HepG2 (cell line): Measurements from ENCODE around the gene MPC1L. TPM values are rescaled to one million over a fixed set of nuclear protein-coding genes. Genes with fewer than 3 reads are reported as not detected.

Experiments used
- ATAC-seq: fragments of 200-7000 bp; cut with Tn5 transposase; 3 replicates; pipeline ENCODE4 v1.9.1; 2020; ENCODE audit warnings: mild to moderate bottlenecking, moderate library complexity
- BruUV-seq: library from RNA; stranded (reverse); fragments of 400-500 nt; replicated peaks from 2 replicates; lab custom pipeline; 2021; lab: Mats Ljungman, UMichigan
- CTCF ChIA-PET: fragments of 300-600 bp; formaldehyde crosslinking; extraction: SDS; loops from one replicate; lab custom pipeline; 2021; ENCODE audit warnings: low total read pairs, inconsistent platforms, low intra/inter-chr PET ratio; lab: Yijun Ruan, JAX
- POLR2A ChIA-PET: fragments of 350-600 bp; sonication (Branson Sonifier 250); formaldehyde crosslinking; loops from one replicate; lab custom pipeline; 2020; ENCODE audit warnings: antibody characterized with exemption, inconsistent platforms; lab: Yijun Ruan, JAX
- DNase-seq: peaks from one replicate; pipeline ENCODE4 v3.0.0-alpha.2; 2015; ENCODE audit warnings: low spot score
- FAIRE-seq: peaks from 3 replicates; lab custom pipeline; 2011; peaks lifted over from hg19 to GRCh38; lab: Jason Lieb, UNC
- H2AFZ ChIP-seq: one replicate; pipeline ENCODE4 v1.6.1; 2011; ENCODE audit warnings: low read length, inconsistent platforms
- H3K27ac ChIP-seq: fragments of 300-600 bp; 3 replicates; pipeline ENCODE4 v1.8.0; 2011; ENCODE audit warnings: mixed run types, mild to moderate bottlenecking, mixed read lengths, low read length, inconsistent platforms; ENCODE audit not compliant: insufficient read depth; ENCODE audit errors: extremely low read length
- H3K27me3 ChIP-seq, 2 experiments: fragments of 200-600 bp in 1 of 2; 2 replicates in 1 of 2; 3 replicates in 1 of 2; pipeline versions ENCODE4 v1.6.0 to v1.8.0; 2011; ENCODE audit warnings: low read length in 2 of 2, mild to moderate bottlenecking in 2 of 2, moderate library complexity in 2 of 2, inconsistent platforms in 1 of 2; ENCODE audit not compliant: insufficient read depth in 2 of 2, control insufficient read depth in 1 of 2
- H3K36me3 ChIP-seq, 2 experiments: fragments of 200-600 bp in 1 of 2; replicated peaks in 1 of 2; 2 replicates in 1 of 2; 3 replicates in 1 of 2; pipeline versions ENCODE4 v1.5.1 to v1.8.0; 2011; ENCODE audit warnings: low read length in 2 of 2, inconsistent platforms in 1 of 2; ENCODE audit not compliant: insufficient read depth in 2 of 2, control insufficient read depth in 1 of 2
- H3K4me1 ChIP-seq: 2 replicates; pipeline ENCODE4 v1.5.1; 2012; ENCODE audit warnings: low read length, inconsistent platforms; ENCODE audit not compliant: insufficient read depth
- H3K4me2 ChIP-seq: 2 replicates; pipeline ENCODE4 v1.6.0; 2011; ENCODE audit warnings: low read depth, low read length, inconsistent platforms
- H3K4me3 ChIP-seq, 3 experiments: fragments of 200-600 bp in 1 of 3; sonication (generic), shearing (Covaris generic) in 1 of 3; replicated peaks in 1 of 3; 2 replicates each; pipeline ENCODE4 v1.5.1; 2011 to 2016; ENCODE audit warnings: low read length in 3 of 3, inconsistent platforms in 2 of 3, low read depth in 2 of 3, mild to moderate bottlenecking in 2 of 3, control low read depth in 1 of 3, mixed read lengths in 1 of 3; ENCODE audit not compliant: insufficient read depth in 1 of 3
- H3K79me2 ChIP-seq: one replicate; pipeline ENCODE4 v1.6.1; 2011; ENCODE audit warnings: low read length, inconsistent platforms; ENCODE audit not compliant: insufficient read depth
- H3K9ac ChIP-seq: 2 replicates; pipeline ENCODE4 v1.6.0; 2011; ENCODE audit warnings: mild to moderate bottlenecking, low read depth, low read length, inconsistent platforms; ENCODE audit not compliant: insufficient read depth
- H3K9me3 ChIP-seq: 2 replicates; pipeline ENCODE4 v1.5.1; 2012; ENCODE audit warnings: mild to moderate bottlenecking, low read length
- H4K20me1 ChIP-seq: 2 replicates; pipeline ENCODE4 v1.6.0; 2011; ENCODE audit warnings: inconsistent platforms, mild to moderate bottlenecking, low read length, moderate library complexity; ENCODE audit not compliant: insufficient read depth
- KDM6A ChIP-seq: IDR thresholded peaks from 2 replicates; pipeline ENCODE4 v1.6.1; 2016; ENCODE audit warnings: low read depth
- NFE2L2 ChIP-seq: fragments of 150-350 bp; IDR thresholded peaks from 2 replicates; pipeline ENCODE4 v1.6.1; 2014; ENCODE audit warnings: low read length
- PHF20 ChIP-seq: sonication (generic); formaldehyde crosslinking; IDR thresholded peaks from 2 replicates; pipeline ENCODE4 v1.5.0; 2020; ENCODE audit warnings: mild to moderate bottlenecking, missing genetic modification reagents
- SMAD9 ChIP-seq: sonication (generic); formaldehyde crosslinking; IDR thresholded peaks from 2 replicates; pipeline ENCODE4 v1.5.1; 2020; ENCODE audit warnings: mild to moderate bottlenecking, missing genetic modification reagents
- TEAD3 ChIP-seq: optimal IDR thresholded peaks from 2 replicates; pipeline ENCODE3; 2016; ENCODE audit warnings: borderline replicate concordance
- ZNF431 ChIP-seq: sonication (generic); formaldehyde crosslinking; IDR thresholded peaks from 2 replicates; pipeline ENCODE4 v1.9.0; 2022; ENCODE audit warnings: missing genetic modification reagents, low read depth, mild to moderate bottlenecking, borderline replicate concordance
- ZNF557 ChIP-seq: sonication (generic); formaldehyde crosslinking; IDR thresholded peaks from 2 replicates; pipeline ENCODE4 v1.4.0; 2020; ENCODE audit warnings: missing genetic modification reagents
- ZNF564 ChIP-seq: sonication (generic); formaldehyde crosslinking; IDR thresholded peaks from 2 replicates; pipeline ENCODE4 v1.8.1; 2023; ENCODE audit warnings: mild to moderate bottlenecking, missing genetic modification reagents
- ZNF773 ChIP-seq: sonication (generic); formaldehyde crosslinking; IDR thresholded peaks from 2 replicates; pipeline ENCODE4 v1.4.0; 2020; ENCODE audit warnings: missing genetic modification reagents, borderline replicate concordance
- WGBS: methylation state at CpG from one replicate; pipeline ENCODE4 v1.1.6; 2017; ENCODE audit warnings: low lambda C conversion rate; 5-methylcytosine and 5-hydroxymethylcytosine counted together
- in situ Hi-C: cut with HindIII; loops from 2 replicates; pipeline ENCODE4 v1.10.0; 2017; ENCODE audit warnings: low pct_unique_long_range_greater_than_20kb; ENCODE audit not compliant: extremely low pct_ligation_motif_present
- intact Hi-C: fragments of 100-400 bp; cut with micrococcal nuclease; formaldehyde crosslinking; loops from one replicate; pipeline ENCODE4 v1.10.0; 2022; ENCODE audit not compliant: unreplicated experiment
- polyA plus RNA-seq, 8 experiments: library from polyadenylated mRNA; depleted of rRNA in 3 of 8; stranded (reverse) in 7 of 8; unstranded in 1 of 8; fragments of >200 nt; fragmentation: Illumina TruSeq in 4 of 8; extraction: Trizol in 4 of 8; gene quantifications; 2 replicates each; pipeline versions ENCODE4 v1.2.1 to v1.2.3, GENCODE V29; 2011 to 2016; ENCODE audit warnings: low read depth in 4 of 8, missing spikeins in 1 of 8, mixed read lengths in 1 of 8; ENCODE audit not compliant: insufficient read depth in 1 of 8
- total RNA-seq, 5 experiments: library from RNA; depleted of rRNA; stranded (reverse); fragments of >200 nt; fragmentation: Illumina TruSeq; extraction: Trizol; gene quantifications; 2 replicates each; pipeline ENCODE4 v1.2.3, GENCODE V29; 2016; ENCODE audit warnings: low read depth in 1 of 5
- TF ChIP-seq, protein P1 (sequence below): sonication (generic); formaldehyde crosslinking; IDR thresholded peaks from 2 replicates; pipeline ENCODE4 v1.4.0; 2020; ENCODE audit warnings: mild to moderate bottlenecking, missing genetic modification reagents
- TF ChIP-seq, protein P2 (sequence below): sonication (generic); formaldehyde crosslinking; IDR thresholded peaks from 2 replicates; pipeline ENCODE4 v1.4.0; 2020; ENCODE audit warnings: missing genetic modification reagents

Gene MPC1L
- total and polyA plus RNA-seq, 2 of the 13 experiments (the other 11 are each of a cell fraction or from before 2014, with no cell fraction given): not detected

DNA sequence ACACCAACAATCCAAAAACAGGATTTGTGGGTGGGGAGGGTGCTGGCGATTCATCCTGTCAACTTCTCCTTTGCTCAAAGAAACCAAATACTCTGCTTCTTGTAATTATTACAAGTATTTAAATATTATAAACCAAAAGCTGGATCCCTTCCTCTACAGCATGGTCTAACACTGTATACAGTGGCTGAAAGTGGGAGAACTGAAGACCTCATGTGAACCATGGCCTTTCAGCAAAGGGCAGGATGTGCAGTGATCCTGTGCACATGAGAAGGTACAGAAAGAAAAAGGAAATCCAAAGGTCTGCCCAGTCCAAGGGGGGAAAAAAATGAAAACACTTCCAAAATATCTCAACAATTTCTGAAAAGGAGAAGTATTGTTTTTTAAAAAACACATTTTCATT, 29.4 kb downstream of the MPC1L start (continued):
- TF ChIP-seq, protein P1, sequence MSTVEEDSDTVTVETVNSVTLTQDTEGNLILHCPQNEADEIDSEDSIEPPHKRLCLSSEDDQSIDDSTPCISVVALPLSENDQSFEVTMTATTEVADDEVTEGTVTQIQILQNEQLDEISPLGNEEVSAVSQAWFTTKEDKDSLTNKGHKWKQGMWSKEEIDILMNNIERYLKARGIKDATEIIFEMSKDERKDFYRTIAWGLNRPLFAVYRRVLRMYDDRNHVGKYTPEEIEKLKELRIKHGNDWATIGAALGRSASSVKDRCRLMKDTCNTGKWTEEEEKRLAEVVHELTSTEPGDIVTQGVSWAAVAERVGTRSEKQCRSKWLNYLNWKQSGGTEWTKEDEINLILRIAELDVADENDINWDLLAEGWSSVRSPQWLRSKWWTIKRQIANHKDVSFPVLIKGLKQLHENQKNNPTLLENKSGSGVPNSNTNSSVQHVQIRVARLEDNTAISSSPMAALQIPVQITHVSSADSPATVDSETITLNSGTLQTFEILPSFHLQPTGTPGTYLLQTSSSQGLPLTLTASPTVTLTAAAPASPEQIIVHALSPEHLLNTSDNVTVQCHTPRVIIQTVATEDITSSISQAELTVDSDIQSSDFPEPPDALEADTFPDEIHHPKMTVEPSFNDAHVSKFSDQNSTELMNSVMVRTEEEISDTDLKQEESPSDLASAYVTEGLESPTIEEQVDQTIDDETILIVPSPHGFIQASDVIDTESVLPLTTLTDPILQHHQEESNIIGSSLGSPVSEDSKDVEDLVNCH (CRISPR knock-in tag): no peak
- TF ChIP-seq PHF20 (CRISPR knock-in tag): no peak

DNA sequence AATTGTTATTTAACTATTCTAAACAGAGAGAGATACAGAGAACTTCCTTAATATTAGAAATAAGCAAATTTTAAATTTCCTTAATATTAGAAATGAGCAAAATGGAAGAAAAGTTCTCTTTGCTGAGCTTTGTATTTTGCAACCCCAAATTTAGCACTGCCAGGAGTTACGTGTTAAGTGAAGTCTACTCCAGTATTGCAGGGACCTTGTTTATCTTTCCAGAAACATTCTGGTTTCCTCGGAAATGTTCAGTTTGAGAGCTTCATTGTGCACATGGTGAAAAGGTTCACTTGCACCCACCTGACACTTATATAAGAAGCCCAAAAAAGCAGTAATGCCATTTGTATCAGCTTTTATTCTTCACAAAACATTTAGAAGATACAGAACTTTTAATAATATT, 30.3 kb downstream of the MPC1L start:
- ATAC-seq (no peak), FAIRE-seq (no peak), DNase-seq (no peak)
- H3K9me3 ChIP-seq: no peaks in the 10 kb centered on the region
- TF ChIP-seq ZNF557 (CRISPR knock-in tag) (no peak), TEAD3 (no peak), ZNF773 (CRISPR knock-in tag) (no peak), ZNF564 (CRISPR knock-in tag) (no peak), KDM6A (CRISPR knock-in tag) (no peak), SMAD9 (CRISPR knock-in tag) (no peak), ZNF431 (CRISPR knock-in tag) (no peak), NFE2L2 (no peak)
- TF ChIP-seq, protein P2, sequence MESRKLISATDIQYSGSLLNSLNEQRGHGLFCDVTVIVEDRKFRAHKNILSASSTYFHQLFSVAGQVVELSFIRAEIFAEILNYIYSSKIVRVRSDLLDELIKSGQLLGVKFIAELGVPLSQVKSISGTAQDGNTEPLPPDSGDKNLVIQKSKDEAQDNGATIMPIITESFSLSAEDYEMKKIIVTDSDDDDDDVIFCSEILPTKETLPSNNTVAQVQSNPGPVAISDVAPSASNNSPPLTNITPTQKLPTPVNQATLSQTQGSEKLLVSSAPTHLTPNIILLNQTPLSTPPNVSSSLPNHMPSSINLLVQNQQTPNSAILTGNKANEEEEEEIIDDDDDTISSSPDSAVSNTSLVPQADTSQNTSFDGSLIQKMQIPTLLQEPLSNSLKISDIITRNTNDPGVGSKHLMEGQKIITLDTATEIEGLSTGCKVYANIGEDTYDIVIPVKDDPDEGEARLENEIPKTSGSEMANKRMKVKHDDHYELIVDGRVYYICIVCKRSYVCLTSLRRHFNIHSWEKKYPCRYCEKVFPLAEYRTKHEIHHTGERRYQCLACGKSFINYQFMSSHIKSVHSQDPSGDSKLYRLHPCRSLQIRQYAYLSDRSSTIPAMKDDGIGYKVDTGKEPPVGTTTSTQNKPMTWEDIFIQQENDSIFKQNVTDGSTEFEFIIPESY: no peak
- ChIA-PET POLR2A (no interaction called here), CTCF (no interaction called here)
- peaks cover 0 to 9% of the 10 kb centered on the region in 2 experiments; a peak in 2 of 5 replicates for H3K36me3 ChIP-seq
- 97% methylated on average over 2 of the region's 2 CpGs for WGBS
- intact Hi-C loops: loop anchor here (5.0 kb wide), 2 partner anchors 139 to 369 kb away; no protein-coding TSS in a partner anchor
- H3K9ac ChIP-seq: no peak overlapping the region
- no peak overlapping the region for H2AFZ ChIP-seq
- no TSS peak for BruUV-seq
- no peaks in the 10 kb centered on the region for H3K4me1 ChIP-seq
- no peaks in the 10 kb centered on the region for H4K20me1 ChIP-seq
- no peak overlapping the region for H3K4me3 ChIP-seq
- no peaks in the 10 kb centered on the region for H3K79me2 ChIP-seq
- in situ Hi-C loops: no loop called here
- H3K4me2 ChIP-seq: no peak overlapping the region
- H3K27me3 ChIP-seq: no peaks in the 10 kb centered on the region
- no peak overlapping the region for H3K27ac ChIP-seq
